HFFc6 (cell line): ENCODE measurements around the gene FRS3. TPM values are rescaled to one million over a fixed set of nuclear protein-coding genes. Genes with fewer than 3 reads are reported as not detected.

ENCODE experiments used
- DNase-seq: peaks from one replicate; pipeline ENCODE4 v3.0.0-alpha.2; 2018
- H3K27ac Mint-ChIP-seq: 2 replicates; pipeline ENCODE4 v1.8.0; 2020; ENCODE audit warnings: mild to moderate bottlenecking, mixed read lengths
- H3K27me3 Mint-ChIP-seq: 2 replicates; pipeline ENCODE4 v1.8.0; 2021; ENCODE audit warnings: mild to moderate bottlenecking, moderate library complexity, mixed read lengths; ENCODE audit not compliant: insufficient read depth
- H3K36me3 Mint-ChIP-seq: 2 replicates; pipeline ENCODE4 v1.8.0; 2021; ENCODE audit warnings: low read depth, mixed read lengths
- H3K4me1 Mint-ChIP-seq: 2 replicates; pipeline ENCODE4 v1.8.0; 2020; ENCODE audit warnings: low read depth, mixed read lengths
- H3K4me3 Mint-ChIP-seq: 2 replicates; pipeline ENCODE4 v1.8.0; 2020; ENCODE audit warnings: mild to moderate bottlenecking, moderate library complexity, mixed read lengths
- H3K9me3 Mint-ChIP-seq: 2 replicates; pipeline ENCODE4 v1.8.0; 2020; ENCODE audit warnings: mild to moderate bottlenecking, mixed read lengths
- CTCF ChIP-seq: fragments of 200-600 bp; sonication (generic); IDR thresholded peaks from 2 replicates; pipeline ENCODE4 v1.5.0; 2021; ENCODE audit warnings: antibody characterized with exemption, mild to moderate bottlenecking
- total RNA-seq, 6 experiments: library from RNA; stranded (reverse); fragmentation: NEBNext Ultra II Directional; extraction: Animal tissue kit (Norgen Biotek cat#: 25700); gene quantifications; 2 replicates in 1 of 6; 3 replicates in 5 of 6; pipeline ENCODE4 v1.2.3, GENCODE V29; 2021

FRS3 gene
- total RNA-seq, 6 experiments from 2014 or later, result 2.5 to 3.4 (median 2.9) TPM

- no peak overlapping the region for H3K27ac Mint-ChIP-seq
- no peak overlapping the region for H3K4me3 Mint-ChIP-seq
- H3K4me1 Mint-ChIP-seq, result peaks cover 5% of the 10 kb centered on the region
- no peak for TF ChIP-seq CTCF
- no peak for DNase-seq
- no peaks in the 10 kb centered on the region for H3K36me3 Mint-ChIP-seq
- no peaks in the 10 kb centered on the region for H3K9me3 Mint-ChIP-seq
- no peaks in the 10 kb centered on the region for H3K27me3 Mint-ChIP-seq
Observed at GRCh38 chr6:41822021-41822420, 42.3 kb upstream of the FRS3 start.

GRCh38 chr6:41821266-41821665, 41.6 kb upstream of the FRS3 start:
- Mint-ChIP-seq H3K27me3 (no peaks in the 10 kb centered on the region), H3K4me1 (peaks cover 5% of the 10 kb centered on the region), H3K4me3 (no peak overlapping the region), H3K36me3 (no peaks in the 10 kb centered on the region), H3K27ac (no peak overlapping the region), H3K9me3 (no peaks in the 10 kb centered on the region)
- no peak for DNase-seq
- TF ChIP-seq CTCF, result no peak

- Mint-ChIP-seq H3K27me3 (no peaks in the 10 kb centered on the region), H3K4me3 (no peak overlapping the region), H3K9me3 (no peaks in the 10 kb centered on the region), H3K4me1 (peaks cover 1% of the 10 kb centered on the region; the same call in 1 of the 2 replicates), H3K36me3 (no peaks in the 10 kb centered on the region), H3K27ac (no peak overlapping the region)
- DNase-seq, result no peak
- no peak for TF ChIP-seq CTCF
Observed at GRCh38 chr6:41818271-41819054, 38.8 kb upstream of the FRS3 start.

- H3K27ac Mint-ChIP-seq, result no peak overlapping the region
- H3K36me3 Mint-ChIP-seq, result no peaks in the 10 kb centered on the region
- DNase-seq, result no peak
- no peaks in the 10 kb centered on the region for H3K9me3 Mint-ChIP-seq
- TF ChIP-seq CTCF, result no peak
- H3K27me3 Mint-ChIP-seq, result no peaks in the 10 kb centered on the region
- H3K4me1 Mint-ChIP-seq, result peaks cover 5% of the 10 kb centered on the region; the same call in 1 of the 2 replicates
- H3K4me3 Mint-ChIP-seq, result no peak overlapping the region
Observed at GRCh38 chr6:41815587-41815986, 35.9 kb upstream of the FRS3 start.

GRCh38 chr6:41814629-41815028, 34.9 kb upstream of the FRS3 start:
- H3K27ac Mint-ChIP-seq, result no peak overlapping the region
- no peak for DNase-seq
- peaks cover 5% of the 10 kb centered on the region; the same call in 1 of the 2 replicates for H3K4me1 Mint-ChIP-seq
- no peaks in the 10 kb centered on the region for H3K36me3 Mint-ChIP-seq
- H3K27me3 Mint-ChIP-seq, result no peaks in the 10 kb centered on the region
- TF ChIP-seq CTCF, result no peak
- H3K9me3 Mint-ChIP-seq, result no peaks in the 10 kb centered on the region
- no peak overlapping the region for H3K4me3 Mint-ChIP-seq
